GM12874 (cell line): ENCODE data around the gene CCDC159.

Source experiments
- CTCF ChIP-seq: IDR thresholded peaks from 2 replicates; pipeline ENCODE4 v1.5.1; 2011; ENCODE audit warnings: low read depth, mild to moderate bottlenecking, control low read depth, low read length, moderate library complexity; ENCODE audit not compliant: insufficient read depth

The CCDC159 gene

GRCh38 chr19:11377756-11378155, 31.4 kb downstream of the CCDC159 start:
- TF ChIP-seq CTCF, result no peak

- TF ChIP-seq CTCF, result peak; percentile 72
Measured at GRCh38 chr19:11378319-11379189, 32.2 kb downstream of the CCDC159 start.

GRCh38 chr19:11379857-11380350, 33.6 kb downstream of the CCDC159 start:
- no peak for TF ChIP-seq CTCF

- peak; percentile 89 for TF ChIP-seq CTCF
Measured at GRCh38 chr19:11380653-11381537, 34.6 kb downstream of the CCDC159 start.

- TF ChIP-seq CTCF, result peak; percentile 83
Measured at GRCh38 chr19:11382898-11383705, 36.8 kb downstream of the CCDC159 start.

- TF ChIP-seq CTCF, result no peak
Measured at GRCh38 chr19:11383706-11384048, 37.4 kb downstream of the CCDC159 start.
